ENCODE results near the gene ZNF136. TPM values are rescaled to one million over a fixed set of nuclear protein-coding genes. Genes with fewer than 3 reads are reported as not detected.

The ZNF136 gene
- total RNA-seq, 1 donor from 2014 or later, result 13.3 TPM

- peaks cover 11% of the 10 kb centered on the region for H3K4me1 Mint-ChIP-seq
- DNase-seq (ENCODE audit: low read depth, low spot score), result no peak
- no peak overlapping the region for H3K4me3 Mint-ChIP-seq
- H3K27me3 Mint-ChIP-seq (ENCODE audit: low read depth), result no peaks in the 10 kb centered on the region
- TF ChIP-seq CTCF (conservative IDR thresholded peaks at IDR 0.05), result no peak
- H3K9me3 Mint-ChIP-seq, result peaks cover 24% of the 10 kb centered on the region
- peaks cover 57% of the 10 kb centered on the region for H3K36me3 Mint-ChIP-seq (ENCODE audit: low read depth)
- H3K27ac Mint-ChIP-seq (ENCODE audit: unreplicated experiment), result no peak overlapping the region
Measured at GRCh38 chr19:12145348-12145747, 17.5 kb upstream of the ZNF136 start.

GRCh38 chr19:12155324-12155860 lies 7.5 kb upstream of the ZNF136 start:
- H3K27ac Mint-ChIP-seq (ENCODE audit: unreplicated experiment), result peak overlapping the region; percentile 79
- H3K9me3 Mint-ChIP-seq, result peaks cover 11% of the 10 kb centered on the region
- H3K4me1 Mint-ChIP-seq, result peaks cover 22% of the 10 kb centered on the region
- peaks cover 38% of the 10 kb centered on the region for H3K36me3 Mint-ChIP-seq (ENCODE audit: low read depth)
- peak overlapping the region; percentile 99 for H3K4me3 Mint-ChIP-seq
- no peak for TF ChIP-seq CTCF (conservative IDR thresholded peaks at IDR 0.05)
- DNase-seq (ENCODE audit: low read depth, low spot score), result no peak
- peaks cover 3% of the 10 kb centered on the region for H3K27me3 Mint-ChIP-seq (ENCODE audit: low read depth)

- Mint-ChIP-seq H3K27ac (ENCODE audit: unreplicated experiment) (peak within 1 kb of the TSS; percentile 99), H3K27me3 (ENCODE audit: low read depth) (peaks cover 3% of the 10 kb centered on the region), H3K4me3 (peak within 1 kb of the TSS; percentile 99), H3K36me3 (ENCODE audit: low read depth) (peaks cover 32% of the 10 kb centered on the region), H3K4me1 (peaks cover 22% of the 10 kb centered on the region), H3K9me3 (peaks cover 8% of the 10 kb centered on the region)
- DNase-seq (ENCODE audit: low read depth, low spot score), result peak; percentile 89
- peak; percentile 3 for TF ChIP-seq CTCF (conservative IDR thresholded peaks at IDR 0.05)
Measured at GRCh38 chr19:12156223-12157058, 6.5 kb upstream of the ZNF136 start, which contains the start of gene ZNF625. TSS of gene ZNF625 (minus strand) at chr19:12156734. CDS start at chr19:12156558, 176 bp downstream.

- H3K36me3 Mint-ChIP-seq (ENCODE audit: low read depth), result peaks cover 8% of the 10 kb centered on the region
- DNase-seq (ENCODE audit: low read depth, low spot score), result no peak
- peaks cover 3% of the 10 kb centered on the region for H3K9me3 Mint-ChIP-seq
- H3K27ac Mint-ChIP-seq (ENCODE audit: unreplicated experiment), result no peak overlapping the region
- H3K27me3 Mint-ChIP-seq (ENCODE audit: low read depth), result peaks cover 3% of the 10 kb centered on the region
- TF ChIP-seq CTCF (conservative IDR thresholded peaks at IDR 0.05), result no peak
- no peak overlapping the region for H3K4me3 Mint-ChIP-seq
- peaks cover 30% of the 10 kb centered on the region for H3K4me1 Mint-ChIP-seq
Measured at GRCh38 chr19:12159773-12160414, 3.0 kb upstream of the ZNF136 start.

GRCh38 chr19:12162513-12162881 lies 399 bp upstream of the ZNF136 start:
- Mint-ChIP-seq H3K27ac (ENCODE audit: unreplicated experiment) (peak overlapping the region; percentile 6), H3K4me1 (peaks cover 25% of the 10 kb centered on the region), H3K4me3 (peak overlapping the region; percentile 93), H3K27me3 (ENCODE audit: low read depth) (no peaks in the 10 kb centered on the region), H3K36me3 (ENCODE audit: low read depth) (peaks cover 3% of the 10 kb centered on the region), H3K9me3 (no peaks in the 10 kb centered on the region)
- no peak for TF ChIP-seq CTCF (conservative IDR thresholded peaks at IDR 0.05)
- no peak for DNase-seq (ENCODE audit: low read depth, low spot score)

All from neural crest cell (in vitro differentiated cells).